Stomach (tissue), 4 donors: ENCODE measurements around the gene EEFSEC.

ENCODE experiments used
- CTCF ChIP-seq, 7 experiments: fragments of 450-650 bp in 4 of 7; fragments of 200-600 bp in 3 of 7; sonication (generic) in 3 of 7; IDR thresholded peaks; one replicate each; pipeline ENCODE4 v1.5.1; 2016 to 2019; ENCODE audit warnings: antibody characterized with exemption in 7 of 7, control low read depth in 2 of 7, mild to moderate bottlenecking in 1 of 7
- POLR2AphosphoS5 ChIP-seq, 3 donors: sonication (generic); formaldehyde crosslinking; IDR thresholded peaks; one replicate each; pipeline ENCODE4 v1.6.1; 2016; ENCODE audit warnings: antibody characterized with exemption in 3 of 3

- TF ChIP-seq CTCF (IDR thresholded peaks at IDR 0.05), result no peak
- no peak for TF ChIP-seq POLR2AphosphoS5 (IDR thresholded peaks at IDR 0.05)
These were observed 265.6 kb downstream of the EEFSEC start for GRCh38 chr3:128418900-128419299.
